Left ventricle myocardium superior (tissue), 1 donor: ENCODE results near the gene OCEL1. TPM values are rescaled to one million over a fixed set of nuclear protein-coding genes. Genes with fewer than 3 reads are reported as not detected.

Experiments
- ATAC-seq: fragments of 200-7000 bp; cut with Tn5 transposase; one replicate; pipeline ENCODE4 v1.9.1; 2020; ENCODE audit warnings: mild to moderate bottlenecking, moderate library complexity
- DNase-seq: peaks from one replicate; pipeline ENCODE4 v3.0.0-alpha.2; 2020
- intact Hi-C: fragments of 100-400 bp; cut with micrococcal nuclease; formaldehyde crosslinking; loops from one replicate; pipeline ENCODE4 v1.11.0; 2022
- total RNA-seq: library from RNA; stranded (reverse); fragmentation: NEBNext Ultra II Directional; extraction: Animal tissue kit (Norgen Biotek cat#: 25700); gene quantifications from one replicate; pipeline ENCODE4 v1.2.1, GENCODE V29; 2021
- donor health status: DM: no; HTN: yes; CAD: no; lungs with severe emphysema.

Gene OCEL1
- total RNA-seq, 1 donor from 2014 or later: 28.0 TPM

GRCh38 chr19:17235971-17236777 is 10.1 kb downstream of the OCEL1 start:
- ATAC-seq (peak; percentile 30), DNase-seq (no peak)
- intact Hi-C loops: no loop called here

DNA sequence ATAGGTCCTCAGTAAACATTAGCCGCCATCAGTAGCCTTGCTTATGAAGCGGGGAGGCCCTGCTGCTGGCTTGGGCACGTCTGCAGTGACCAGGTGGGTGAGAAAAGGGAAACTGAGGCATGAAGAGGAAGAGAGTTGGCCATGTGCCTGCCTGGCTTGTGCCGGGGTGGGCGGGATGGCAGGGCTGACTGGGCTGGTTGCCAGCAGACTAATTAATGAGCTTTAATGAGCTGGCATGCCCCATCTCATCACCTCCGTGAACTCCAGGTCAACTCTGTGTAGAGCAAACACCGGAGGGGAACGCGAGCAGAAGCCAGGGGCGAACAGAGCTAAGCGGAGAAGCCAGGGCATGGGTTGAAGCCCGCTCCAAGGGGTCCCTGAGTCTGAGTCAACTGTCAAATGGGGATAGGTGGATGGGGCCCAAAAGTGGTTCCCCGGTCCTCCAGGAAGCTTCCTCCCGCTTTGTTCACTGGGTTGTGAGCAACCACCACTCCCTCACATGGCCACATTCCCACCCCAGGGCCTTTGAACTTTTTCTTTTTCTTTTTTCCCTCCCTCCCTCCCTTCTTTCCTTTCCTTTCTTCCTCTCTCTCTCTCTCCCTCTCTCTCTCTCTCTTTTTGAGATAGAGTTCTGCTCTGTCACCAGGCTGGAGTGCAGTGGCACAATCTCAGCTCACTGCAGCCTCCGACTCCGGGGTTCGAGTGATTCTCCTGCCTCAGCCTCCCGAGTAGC is 11.0 kb downstream of the OCEL1 start:
- intact Hi-C loops: no loop called here
- ATAC-seq (no peak), DNase-seq (no peak)

DNA sequence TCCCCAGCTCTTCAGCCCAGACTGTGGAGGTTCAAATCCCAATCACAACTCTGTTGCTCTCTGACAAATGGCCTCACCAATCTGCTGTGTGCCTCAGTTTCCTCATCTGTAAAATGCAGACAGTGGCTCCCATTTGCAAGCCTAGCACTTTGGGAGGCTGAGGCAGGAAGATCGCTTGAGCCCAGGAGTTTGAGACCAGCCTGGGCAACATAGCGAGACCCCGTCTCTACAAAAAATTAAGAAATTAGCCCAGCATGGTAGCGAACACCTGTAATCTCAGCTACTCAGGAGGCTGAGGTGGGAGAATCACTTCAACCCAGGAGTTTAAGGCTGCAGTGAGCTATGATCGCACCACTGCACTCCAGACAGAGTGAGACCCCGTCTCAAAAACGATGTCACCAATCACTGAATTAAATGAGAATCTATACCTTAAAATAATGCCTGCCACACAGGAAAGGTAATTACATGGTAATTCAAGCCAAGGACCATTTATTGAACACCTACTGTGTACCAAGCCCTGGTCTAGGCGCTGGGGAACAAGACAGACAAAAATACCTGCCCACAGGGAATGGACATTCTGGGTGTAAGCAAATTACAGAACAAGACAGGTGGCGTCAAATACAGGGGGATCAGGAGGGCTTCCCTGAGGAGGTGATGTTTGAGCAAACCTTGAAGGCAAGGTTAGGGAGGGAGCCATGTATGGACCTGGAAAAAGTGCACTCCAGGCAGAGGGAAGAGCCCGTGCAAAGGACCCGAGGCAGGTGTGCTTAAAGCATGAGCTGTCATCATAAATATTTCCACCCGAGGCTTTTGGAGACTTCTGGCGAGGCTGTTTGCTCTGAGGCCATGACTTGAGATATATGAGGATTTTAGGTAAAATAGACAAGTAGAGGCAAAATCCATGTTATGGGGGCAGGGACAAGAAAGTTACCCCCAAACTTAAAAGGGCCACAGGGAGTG is 12.0 kb downstream of the OCEL1 start:
- intact Hi-C loops: no loop called here
- DNase-seq (no peak), ATAC-seq (no peak)

GRCh38 chr19:17240062-17240752 is 14.2 kb downstream of the OCEL1 start:
- no peak for ATAC-seq
- no peak for DNase-seq
- intact Hi-C loops: no loop called here

DNA sequence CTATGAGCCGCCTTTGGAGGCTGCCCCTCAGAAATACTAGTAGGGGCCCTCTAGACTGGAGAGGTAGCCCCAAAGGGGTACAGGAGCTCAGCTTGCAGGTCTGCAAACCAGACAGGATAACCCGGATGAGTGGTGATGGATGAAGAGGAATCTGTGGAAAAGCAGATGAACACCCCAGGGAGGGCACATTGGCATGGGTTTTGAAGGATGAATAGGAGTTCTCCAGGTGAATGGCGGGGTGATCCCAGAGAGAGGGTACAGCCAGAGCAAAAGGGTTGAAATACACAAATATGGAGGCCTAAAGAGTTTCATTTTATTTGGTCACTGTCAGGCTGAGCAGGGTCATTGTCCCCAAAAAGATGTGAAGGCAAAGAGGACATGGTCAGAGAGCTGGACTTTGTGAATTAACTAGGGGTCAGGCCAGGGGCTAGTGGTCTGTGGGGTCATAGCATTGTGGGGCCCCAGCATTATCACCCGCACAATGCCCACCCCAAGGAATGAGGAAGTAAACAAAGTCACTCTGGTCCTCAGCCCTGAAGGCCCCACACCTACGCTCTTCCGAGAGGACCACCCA is 14.9 kb downstream of the OCEL1 start:
- intact Hi-C loops: no loop called here
- ATAC-seq (no peak), DNase-seq (no peak)

DNA sequence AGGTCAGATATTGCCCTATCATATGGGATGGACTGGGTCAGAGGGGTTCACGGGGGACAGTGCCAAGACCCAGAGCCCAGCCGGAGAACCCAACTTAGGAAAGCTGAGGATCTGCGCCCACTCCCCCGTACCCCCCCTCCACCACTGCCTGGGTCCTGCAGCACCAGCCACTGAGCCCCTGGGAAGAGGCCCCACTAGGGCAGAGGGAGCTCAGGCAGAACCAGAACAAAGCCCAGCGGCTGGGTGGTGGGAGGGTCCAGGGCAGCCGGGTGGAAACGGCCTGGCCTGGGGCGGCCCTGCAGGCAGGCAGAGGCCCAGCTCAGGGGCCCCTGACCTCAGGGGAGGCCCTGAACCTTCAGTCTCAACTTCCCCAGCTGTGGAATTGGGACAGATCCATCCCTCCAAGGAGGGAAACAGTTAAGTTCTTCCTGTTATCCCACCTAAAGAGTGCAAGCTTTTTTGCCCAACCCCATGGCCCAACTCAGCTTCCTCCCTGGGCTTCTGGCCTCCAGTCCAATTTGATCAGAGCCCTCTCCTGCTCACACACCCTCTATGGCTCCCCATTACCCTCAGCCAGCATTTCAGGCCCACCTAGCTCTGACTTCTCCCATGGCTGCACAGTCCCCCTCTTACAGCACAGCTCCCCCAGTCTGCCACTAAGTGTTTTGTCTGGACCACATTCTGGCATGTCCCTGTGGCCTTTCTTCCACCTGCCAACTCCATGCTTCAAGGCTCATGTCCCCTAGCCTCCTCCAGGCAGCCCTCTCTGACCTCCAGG is 16.6 kb downstream of the OCEL1 start:
- intact Hi-C loops: no loop called here
- DNase-seq (no peak), ATAC-seq (no peak)

DNA sequence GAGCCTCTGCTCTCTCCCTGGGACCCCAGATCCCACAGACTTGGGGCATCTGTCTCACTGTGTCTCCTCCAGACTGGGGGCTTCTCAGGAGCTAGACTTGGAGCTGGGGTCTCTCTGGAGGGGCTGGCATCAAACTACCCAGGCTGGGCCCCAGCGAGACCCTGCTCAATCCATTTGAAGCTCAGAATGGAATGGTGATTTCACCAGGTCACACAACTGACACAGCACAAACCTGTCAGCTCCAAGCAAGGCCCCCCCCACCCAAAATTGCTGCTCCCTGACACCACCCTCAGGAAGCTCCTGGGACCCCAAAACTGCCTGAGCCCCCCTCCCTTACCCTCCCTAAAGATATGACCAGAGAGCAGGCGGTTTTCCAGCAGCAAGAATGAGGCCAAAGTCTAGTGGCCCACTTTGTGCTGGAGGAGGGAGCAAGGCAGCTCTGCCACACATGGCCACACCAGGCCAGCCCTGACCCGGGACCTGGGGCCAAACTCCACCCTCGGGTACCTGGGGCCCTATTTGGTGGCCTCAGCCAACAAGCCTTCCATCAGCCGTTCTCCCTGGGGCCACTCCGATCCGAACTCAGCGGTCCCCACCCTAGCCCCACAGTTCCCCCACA is 17.3 kb downstream of the OCEL1 start:
- ATAC-seq (no peak), DNase-seq (no peak)
- intact Hi-C loops: no loop called here

DNA sequence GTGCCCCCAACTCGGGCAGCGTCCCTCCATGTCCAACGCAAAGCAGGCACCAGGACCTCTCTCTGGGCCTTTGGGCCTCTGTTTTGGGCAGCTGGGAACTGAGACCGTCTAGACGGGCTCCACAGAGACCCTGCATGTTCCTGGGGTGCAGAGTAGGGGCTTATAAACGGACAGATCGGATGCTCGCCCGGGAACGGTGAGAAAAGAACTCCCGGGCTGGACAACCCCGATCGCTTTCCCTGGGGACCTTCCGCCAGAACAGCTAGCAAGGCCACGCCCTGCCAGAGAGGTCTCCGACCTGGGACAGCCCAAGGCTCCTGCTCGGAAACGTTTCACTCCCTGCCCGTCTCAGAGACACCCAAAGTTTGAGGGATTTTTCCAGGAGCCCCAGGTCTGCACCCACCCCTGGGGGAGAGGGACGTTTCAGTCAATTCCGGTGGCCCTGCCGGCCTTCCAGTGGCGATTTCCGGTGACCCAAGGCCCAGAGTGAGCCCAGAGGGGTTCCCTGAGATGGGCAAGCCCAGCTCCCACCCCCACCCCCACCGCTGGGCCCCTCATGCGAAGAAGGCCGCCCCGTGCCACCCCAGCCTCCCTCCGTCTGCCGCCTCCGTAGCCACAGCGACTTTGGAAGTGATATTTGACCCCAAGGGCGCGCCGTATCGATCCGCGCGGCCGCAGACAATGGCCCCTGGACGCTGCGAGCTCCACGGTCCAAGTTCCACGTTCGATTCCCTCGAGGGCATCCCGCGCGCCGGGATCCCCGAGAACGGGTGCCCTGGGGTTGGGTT is 18.0 kb downstream of the OCEL1 start:
- DNase-seq (peak; percentile 80), ATAC-seq (peak; percentile 36)

DNA sequence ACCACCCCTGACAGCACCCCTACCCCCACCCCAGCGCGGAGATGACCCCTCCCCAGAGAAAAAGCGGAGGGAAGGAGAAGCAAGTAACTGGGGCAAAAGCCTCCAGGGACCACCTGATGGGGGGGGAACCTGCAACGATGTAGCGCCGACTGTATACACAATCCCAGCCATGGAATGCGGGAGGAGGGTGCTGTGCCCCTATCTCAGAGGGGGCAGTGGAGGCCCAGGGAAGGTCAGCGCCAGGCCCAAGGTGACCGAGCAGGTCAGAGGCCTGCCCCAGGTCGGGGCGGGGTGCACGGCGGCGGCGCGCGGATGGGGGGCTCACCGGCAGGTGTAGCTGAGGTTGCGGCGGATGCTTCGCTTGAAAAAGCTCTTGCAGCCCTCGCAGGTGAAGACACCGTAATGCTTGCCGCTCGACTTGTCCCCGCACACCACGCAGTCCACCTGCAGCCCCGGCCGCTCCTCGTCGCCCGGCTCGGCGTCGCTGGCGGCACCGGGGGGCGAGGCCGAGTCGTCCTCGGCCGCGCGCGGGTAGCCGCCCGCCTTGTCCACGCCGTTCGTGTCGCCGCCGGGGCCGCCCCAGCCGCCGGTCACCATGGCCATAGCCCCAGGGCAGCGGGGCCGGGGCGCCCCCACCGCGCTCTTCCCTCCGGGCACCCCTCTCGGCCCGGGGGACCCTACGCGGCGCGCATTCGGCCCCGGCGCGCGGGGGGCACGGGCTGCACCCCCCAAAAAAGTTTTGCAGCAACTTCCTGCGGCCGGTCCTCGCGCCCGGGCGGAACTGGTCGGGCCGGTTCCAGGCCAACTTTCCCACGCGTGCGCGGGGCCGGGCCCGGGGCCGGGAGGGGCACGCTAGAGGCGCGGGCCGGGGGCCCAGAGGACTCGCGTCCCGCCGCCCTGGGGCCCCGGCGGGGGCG is 18.9 kb downstream of the OCEL1 start:
- intact Hi-C loops: no loop called here
- ATAC-seq (no peak), DNase-seq (peak; percentile 69)

More for the DNA sequence above, 18.0 kb downstream of the OCEL1 start:
- intact Hi-C loops: no loop called here

DNA sequence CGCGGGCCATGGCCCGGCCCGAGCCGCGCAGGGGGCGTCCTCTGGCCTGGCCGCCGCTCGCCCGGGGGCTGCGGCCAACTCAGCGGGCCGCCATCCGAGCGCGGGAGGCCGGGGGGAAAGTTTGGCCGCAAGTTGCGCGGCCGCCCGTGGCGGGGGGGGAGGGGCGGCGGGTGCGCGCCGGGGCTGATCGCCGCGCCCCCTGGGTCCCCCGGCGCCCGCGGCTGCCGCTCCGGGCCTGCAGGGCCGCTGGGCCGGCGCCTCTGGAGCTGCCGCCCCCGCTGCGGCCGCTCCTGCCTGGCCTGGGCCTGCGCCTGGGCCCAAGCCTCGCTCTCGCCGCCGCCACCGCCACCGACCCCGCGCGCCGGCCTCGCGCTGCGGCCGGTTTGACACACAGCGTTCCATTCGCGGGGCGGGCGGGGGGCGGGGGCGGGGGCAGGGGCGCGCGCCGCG is 19.5 kb downstream of the OCEL1 start, which contains the start of gene NR2F6:
NR2F6 (minus strand) TSS at position 385 of the 450 bp plus-strand sequence. CDS start 699 bp downstream, outside the sequence.
- DNase-seq: no peak
- intact Hi-C loops: no loop called here
- no peak for ATAC-seq

GRCh38 chr19:17246681-17247425 is 20.8 kb downstream of the OCEL1 start:
- peak; percentile 69 for DNase-seq
- peak; percentile 10 for ATAC-seq
- intact Hi-C loops: no loop called here

GRCh38 chr19:17248011-17248776 is 22.2 kb downstream of the OCEL1 start:
- no peak for DNase-seq
- intact Hi-C loops: no loop called here

GRCh38 chr19:17249887-17250548 is 24.0 kb downstream of the OCEL1 start:
- ATAC-seq: no peak
- DNase-seq: no peak
- intact Hi-C loops: no loop called here

More at GRCh38 chr19:17248011-17248776, 22.2 kb downstream of the OCEL1 start:
- no peak for ATAC-seq
